ENCODE results near the gene ILF3. TPM values are rescaled to one million over a fixed set of nuclear protein-coding genes. Genes with fewer than 3 reads are reported as not detected.

Gene ILF3
- total RNA-seq, 1 experiment from 2014 or later: 267 TPM

- Mint-ChIP-seq H3K4me3 (ENCODE audit: low read depth, unreplicated experiment) (no peak overlapping the region), H3K4me1 (ENCODE audit: low read depth, unreplicated experiment) (no peaks in the 10 kb centered on the region), H3K36me3 (ENCODE audit: insufficient read depth, unreplicated experiment) (peaks cover 68% of the 10 kb centered on the region), H3K27ac (ENCODE audit: unreplicated experiment) (no peak overlapping the region), H3K9me3 (ENCODE audit: low read depth, unreplicated experiment) (no peaks in the 10 kb centered on the region), H3K27me3 (ENCODE audit: unreplicated experiment) (no peaks in the 10 kb centered on the region)
- no peak for DNase-seq
- CTCF ChIA-PET: no interaction called here
- no peak for TF ChIP-seq CTCF (IDR thresholded peaks at IDR 0.05; ENCODE audit: unreplicated experiment)
- no TSS peak for BruUV-seq (replicated peaks)
- intact Hi-C loops (cut with micrococcal nuclease; ENCODE audit: unreplicated experiment): no loop called here
Observed at GRCh38 chr19:10686661-10687517, 32.7 kb downstream of the ILF3 start.

- Mint-ChIP-seq H3K9me3 (ENCODE audit: low read depth, unreplicated experiment) (no peaks in the 10 kb centered on the region), H3K4me3 (ENCODE audit: low read depth, unreplicated experiment) (no peak overlapping the region), H3K4me1 (ENCODE audit: low read depth, unreplicated experiment) (no peaks in the 10 kb centered on the region), H3K27me3 (ENCODE audit: unreplicated experiment) (no peaks in the 10 kb centered on the region), H3K36me3 (ENCODE audit: insufficient read depth, unreplicated experiment) (peaks cover 73% of the 10 kb centered on the region), H3K27ac (ENCODE audit: unreplicated experiment) (no peak overlapping the region)
- no peak for DNase-seq
- TF ChIP-seq CTCF (IDR thresholded peaks at IDR 0.05; ENCODE audit: unreplicated experiment): no peak
- no TSS peak for BruUV-seq (replicated peaks)
- CTCF ChIA-PET: no interaction called here
- intact Hi-C loops (cut with micrococcal nuclease; ENCODE audit: unreplicated experiment): no loop called here
Observed at GRCh38 chr19:10687518-10688288, 33.6 kb downstream of the ILF3 start.

- TF ChIP-seq CTCF (IDR thresholded peaks at IDR 0.05; ENCODE audit: unreplicated experiment): no peak
- intact Hi-C loops (cut with micrococcal nuclease; ENCODE audit: unreplicated experiment): no loop called here
- no peaks in the 10 kb centered on the region for H3K4me1 Mint-ChIP-seq (ENCODE audit: low read depth, unreplicated experiment)
- no peak overlapping the region for H3K4me3 Mint-ChIP-seq (ENCODE audit: low read depth, unreplicated experiment)
- peaks cover 66% of the 10 kb centered on the region for H3K36me3 Mint-ChIP-seq (ENCODE audit: insufficient read depth, unreplicated experiment)
- no peak overlapping the region for H3K27ac Mint-ChIP-seq (ENCODE audit: unreplicated experiment)
- no peaks in the 10 kb centered on the region for H3K9me3 Mint-ChIP-seq (ENCODE audit: low read depth, unreplicated experiment)
- DNase-seq: no peak
- H3K27me3 Mint-ChIP-seq (ENCODE audit: unreplicated experiment): no peaks in the 10 kb centered on the region
- CTCF ChIA-PET: no interaction called here
- no TSS peak for BruUV-seq (replicated peaks)
Observed at GRCh38 chr19:10688545-10689280, 34.6 kb downstream of the ILF3 start.

GRCh38 chr19:10690341-10690781 lies 36.2 kb downstream of the ILF3 start:
- CTCF ChIA-PET: no interaction called here
- TF ChIP-seq CTCF (IDR thresholded peaks at IDR 0.05; ENCODE audit: unreplicated experiment): no peak
- no peaks in the 10 kb centered on the region for H3K9me3 Mint-ChIP-seq (ENCODE audit: low read depth, unreplicated experiment)
- H3K27ac Mint-ChIP-seq (ENCODE audit: unreplicated experiment): no peak overlapping the region
- no peaks in the 10 kb centered on the region for H3K27me3 Mint-ChIP-seq (ENCODE audit: unreplicated experiment)
- intact Hi-C loops (cut with micrococcal nuclease; ENCODE audit: unreplicated experiment): no loop called here
- H3K4me1 Mint-ChIP-seq (ENCODE audit: low read depth, unreplicated experiment): peaks cover 4% of the 10 kb centered on the region
- no peak for DNase-seq
- BruUV-seq (replicated peaks): no TSS peak
- H3K4me3 Mint-ChIP-seq (ENCODE audit: low read depth, unreplicated experiment): no peak overlapping the region
- peaks cover 71% of the 10 kb centered on the region for H3K36me3 Mint-ChIP-seq (ENCODE audit: insufficient read depth, unreplicated experiment)

All from Calu3 (cell line).